NT2/D1 (cell line): ENCODE results near the gene PALLD.

ENCODE experiments used
- SUZ12 ChIP-seq: IDR thresholded peaks from 2 replicates; pipeline ENCODE4 v1.6.1; 2011; ENCODE audit not compliant: insufficient read length, insufficient read depth; ENCODE audit errors: extremely low read depth
- YY1 ChIP-seq: IDR thresholded peaks from 2 replicates; pipeline ENCODE4 v1.6.1; 2011; ENCODE audit not compliant: insufficient read length, insufficient read depth
- ZNF274 ChIP-seq: IDR thresholded peaks from 2 replicates; pipeline ENCODE4 v1.6.1; 2011; ENCODE audit warnings: mild to moderate bottlenecking, low read depth, low read length

GRCh38 chr4:168643111-168643795, 146.4 kb downstream of the PALLD start:
- TF ChIP-seq ZNF274 = no peak
- no peak for TF ChIP-seq YY1
- no peak for TF ChIP-seq SUZ12
